Stomach (tissue), 4 donors: Measurements from ENCODE around the gene ZNF683.

ENCODE experiments used
- EP300 ChIP-seq: sonication (generic); formaldehyde crosslinking; IDR thresholded peaks from one replicate; pipeline ENCODE4 v1.6.1; 2017; ENCODE audit warnings: antibody characterized with exemption
- POLR2A ChIP-seq, 4 donors: fragments of 450-650 bp; IDR thresholded peaks; one replicate each; pipeline ENCODE4 v1.6.1; 2016; ENCODE audit warnings: antibody characterized with exemption in 4 of 4, control low read depth in 2 of 4, mild to moderate bottlenecking in 1 of 4, moderate library complexity in 1 of 4

DNA sequence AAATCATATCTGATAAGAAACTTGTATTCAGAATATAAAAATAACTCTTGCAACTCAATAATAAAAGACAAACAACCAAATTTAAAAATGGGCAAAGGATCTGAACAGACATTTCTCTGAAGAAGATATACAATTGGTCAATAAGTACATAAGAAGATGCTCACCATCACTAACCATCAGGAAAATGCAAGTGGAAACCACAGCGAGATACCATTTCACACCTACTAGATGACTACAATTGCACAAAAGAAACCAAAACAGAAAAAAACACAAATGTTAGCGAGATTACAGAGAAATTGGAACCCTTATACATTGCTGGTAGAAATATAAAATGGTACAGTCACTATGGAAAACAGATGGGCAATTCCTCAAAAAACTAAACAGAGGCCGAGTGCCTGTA, 11.5 kb upstream of the ZNF683 start:
- TF ChIP-seq EP300 (no peak), POLR2A (IDR thresholded peaks at IDR 0.05) (no peak)
